Transverse colon (tissue), 4 donors: ENCODE measurements around the gene RNF25. TPM values are rescaled to one million over a fixed set of nuclear protein-coding genes. Genes with fewer than 3 reads are reported as not detected.

ENCODE experiments used
- DNase-seq: peaks from one replicate; pipeline ENCODE4 v3.0.0-alpha.2; 2019
- H3K27ac ChIP-seq, 4 donors: fragments of 200-600 bp; sonication (generic); 2 replicates each; pipeline ENCODE4 v1.5.1; 2016 to 2018; ENCODE audit warnings: inconsistent platforms in 4 of 4
- H3K27me3 ChIP-seq: fragments of 200-600 bp; sonication (generic); 2 replicates; pipeline ENCODE4 v1.5.1; 2017; ENCODE audit warnings: inconsistent platforms
- H3K36me3 ChIP-seq, 4 donors: fragments of 200-600 bp; sonication (generic); 2 replicates each; pipeline ENCODE4 v1.5.1; 2017 to 2019; ENCODE audit warnings: inconsistent platforms in 4 of 4
- H3K4me1 ChIP-seq, 4 donors: fragments of 200-600 bp; sonication (generic); 2 replicates each; pipeline ENCODE4 v1.5.1; 2017 to 2020; ENCODE audit warnings: inconsistent platforms in 4 of 4
- H3K4me3 ChIP-seq, 4 donors: fragments of 200-600 bp; sonication (generic); 1 replicate in 1 of 4; 2 replicates in 3 of 4; pipeline versions ENCODE4 v1.5.1 to v1.6.1; 2017 to 2019; ENCODE audit warnings: inconsistent platforms in 4 of 4
- H3K9me3 ChIP-seq, 2 donors: fragments of 200-600 bp; sonication (generic); 2 replicates each; pipeline ENCODE4 v1.5.1; 2017 to 2019; ENCODE audit warnings: inconsistent platforms in 2 of 2
- CTCF ChIP-seq, 5 experiments: fragments of 200-600 bp in 3 of 5; fragments of 450-650 bp in 2 of 5; sonication (generic) in 3 of 5; IDR thresholded peaks; 1 replicate in 2 of 5; 2 replicates in 3 of 5; pipeline ENCODE4 v1.5.1; 2016 to 2017; ENCODE audit warnings: antibody characterized with exemption in 5 of 5, inconsistent platforms in 3 of 5, mild to moderate bottlenecking in 2 of 5, moderate library complexity in 1 of 5
- EP300 ChIP-seq: sonication (generic); formaldehyde crosslinking; IDR thresholded peaks from one replicate; pipeline ENCODE4 v1.6.1; 2017; ENCODE audit warnings: antibody characterized with exemption, low read depth
- POLR2A ChIP-seq: fragments of 450-650 bp; IDR thresholded peaks from one replicate; pipeline ENCODE4 v1.6.1; 2016; ENCODE audit warnings: antibody characterized with exemption, mild to moderate bottlenecking, moderate library complexity
- POLR2AphosphoS5 ChIP-seq, 3 donors: sonication (generic); formaldehyde crosslinking; IDR thresholded peaks; one replicate each; pipeline ENCODE4 v1.6.1; 2016; ENCODE audit warnings: antibody characterized with exemption in 3 of 3
- WGBS, 2 donors: methylation state at CpG; one replicate each; pipeline ENCODE4 v1.1.5; 2018; ENCODE audit warnings: low coverage in 1 of 2; 5-methylcytosine and 5-hydroxymethylcytosine counted together
- in situ Hi-C, 4 donors: fragments of 200-750 bp; cut with MboI; loops; one replicate each; pipeline versions ENCODE4 v1.15.0 to v1.15.1; 2017; ENCODE audit warnings: low sequenced_read_pairs in 3 of 4, low pct_ligation_motif_present in 1 of 4, low pct_unique_long_range_greater_than_20kb in 1 of 4
- intact Hi-C: fragments of 100-400 bp; cut with DNase I; formaldehyde crosslinking; loops from one replicate; pipeline ENCODE4 v1.15.1; 2023; ENCODE audit warnings: low total_unique reads
- total RNA-seq, 4 donors: library from RNA; depleted of rRNA; stranded (reverse); fragments of >200 nt; gene quantifications; one replicate each; pipeline ENCODE4 v1.1.0, GENCODE V29; 2016

The RNF25 gene
- total RNA-seq, 4 donors from 2014 or later = 1.6 to 52.7 (median 12.7) TPM

DNA sequence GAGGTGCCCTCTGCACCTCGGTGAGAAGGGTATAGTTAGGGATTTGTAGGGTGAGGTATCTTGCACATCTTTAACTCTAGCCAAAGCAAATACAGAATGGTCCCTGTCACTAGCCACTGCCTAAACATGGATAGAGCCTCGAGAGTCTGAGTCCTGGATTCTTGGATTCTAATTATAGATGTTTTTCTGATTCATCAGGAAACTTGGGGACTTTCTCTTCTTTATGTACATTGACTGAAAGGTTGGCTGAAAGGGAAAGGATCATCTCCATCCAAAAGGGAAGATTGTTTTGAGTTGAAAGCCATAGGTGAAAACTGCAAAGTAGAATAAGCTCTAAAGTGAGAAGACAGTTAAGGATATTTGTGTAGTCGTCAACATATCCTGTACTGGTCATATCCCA, 8.3 kb upstream of the RNF25 start:
- H3K9me3 ChIP-seq = no peaks in the 10 kb centered on the region
- DNase-seq = no peak
- no peaks in the 10 kb centered on the region for H3K4me1 ChIP-seq
- no peaks in the 10 kb centered on the region for H3K27me3 ChIP-seq
- TF ChIP-seq POLR2A (no peak), EP300 (no peak), POLR2AphosphoS5 (IDR thresholded peaks at IDR 0.05) (no peak), CTCF (IDR thresholded peaks at IDR 0.05) (no peak)
- in situ Hi-C loops = no loop called here
- peaks cover 0 to 4% (median 0%) of the 10 kb centered on the region in 4 donors for H3K36me3 ChIP-seq
- intact Hi-C loops = no loop called here
- H3K4me3 ChIP-seq = no peak overlapping the region
- 84 to 92% methylated on average over 1 to 3 of the region's 3 CpGs for WGBS, 2 donors
- H3K27ac ChIP-seq = no peak overlapping the region

DNA sequence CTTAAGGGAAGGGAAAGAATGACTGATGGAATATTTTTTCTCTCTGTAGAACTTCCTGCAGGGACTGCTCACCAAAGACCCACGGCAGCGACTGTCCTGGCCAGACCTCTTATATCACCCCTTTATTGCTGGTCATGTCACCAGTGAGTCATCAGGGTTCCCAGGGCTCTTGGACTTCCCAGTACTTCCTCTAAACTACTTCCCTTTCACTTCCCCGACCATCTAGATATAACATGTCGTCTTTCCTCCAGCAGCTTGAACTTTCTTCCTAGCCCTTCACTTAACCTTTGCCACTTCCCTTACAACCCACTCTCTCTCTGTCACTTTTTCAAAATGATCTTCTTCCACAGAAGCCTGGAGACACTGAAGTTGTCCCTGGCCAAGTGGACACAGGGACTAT, 7.3 kb upstream of the RNF25 start:
- no peak for DNase-seq
- Histone ChIP-seq H3K36me3 (peaks cover 0 to 4% (median 0%) of the 10 kb centered on the region in 4 donors), H3K4me1 (no peaks in the 10 kb centered on the region), H3K4me3 (no peak overlapping the region), H3K27me3 (no peaks in the 10 kb centered on the region), H3K27ac (no peak overlapping the region), H3K9me3 (no peaks in the 10 kb centered on the region)
- 66% methylated on average over 4 of the region's 4 CpGs; no CpG with 5 or more reads in 1 of the 2 donors for WGBS, 2 donors
- in situ Hi-C loops = no loop called here
- intact Hi-C loops = no loop called here
- TF ChIP-seq POLR2A (no peak), EP300 (no peak), CTCF (IDR thresholded peaks at IDR 0.05) (no peak), POLR2AphosphoS5 (IDR thresholded peaks at IDR 0.05) (no peak)

DNA sequence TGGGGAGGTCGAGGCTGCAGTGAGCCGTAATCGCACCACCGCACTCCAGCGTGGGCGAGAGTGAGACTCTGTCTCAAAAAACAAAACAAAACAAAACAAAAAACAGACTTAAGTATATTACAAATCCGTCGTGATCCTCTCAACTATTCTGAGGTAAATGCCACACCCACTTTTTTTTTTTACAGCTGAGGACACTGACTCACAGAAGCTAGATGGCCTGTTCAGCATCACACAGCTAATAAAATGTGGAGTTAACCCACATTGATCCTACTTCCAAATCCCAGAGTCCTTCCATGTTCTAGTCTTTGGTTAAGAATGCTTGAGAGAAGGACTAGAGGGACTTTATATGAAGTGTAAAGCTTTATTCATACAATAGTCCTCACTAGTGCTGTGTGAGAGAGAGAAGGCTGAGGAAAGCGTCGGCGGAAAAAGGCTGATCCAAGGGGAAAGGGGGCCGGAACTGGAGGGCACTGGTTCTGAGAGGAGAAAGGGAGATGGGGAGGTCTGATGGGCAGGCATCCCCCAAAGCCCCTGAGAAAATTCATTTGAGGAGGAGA, 627 bp downstream of the RNF25 start:
- 40 to 53% methylated on average over 8 to 12 of the region's 12 CpGs for WGBS, 2 donors
- no peak for DNase-seq
- in situ Hi-C loops = no loop called here

DNA sequence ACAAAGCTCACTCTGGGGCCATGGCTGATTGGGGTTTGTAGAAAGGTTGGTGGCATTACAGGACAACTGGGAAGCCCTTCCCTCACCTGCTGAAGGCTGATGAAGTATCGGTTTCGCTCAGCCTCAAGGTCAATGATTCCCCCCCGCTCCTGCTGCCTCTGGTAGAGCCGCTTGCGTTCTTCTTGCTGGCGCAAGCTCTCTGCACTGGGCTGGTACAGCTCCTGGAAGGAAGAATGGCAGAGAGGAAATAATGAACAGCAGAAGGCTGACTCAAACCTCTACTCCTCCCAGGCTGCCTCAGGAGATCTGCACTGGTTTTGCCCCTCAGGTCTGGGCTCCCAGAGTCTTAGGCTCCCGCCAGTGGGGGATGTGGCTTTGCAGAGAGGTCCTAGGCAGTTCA, 7.1 kb downstream of the RNF25 start:
- WGBS, 2 donors = 94 to 96% methylated on average over 6 to 7 of the region's 7 CpGs
- Histone ChIP-seq H3K4me1 (peaks cover 6 to 9% (median 7%) of the 10 kb centered on the region in 4 donors), H3K36me3 (peaks cover 0 to 39% (median 20%) of the 10 kb centered on the region in 4 donors), H3K27me3 (no peaks in the 10 kb centered on the region), H3K27ac (no peak overlapping the region), H3K4me3 (no peak overlapping the region), H3K9me3 (no peaks in the 10 kb centered on the region)
- intact Hi-C loops = no loop called here
- TF ChIP-seq POLR2A (no peak), POLR2AphosphoS5 (IDR thresholded peaks at IDR 0.05) (no peak), EP300 (no peak), CTCF (IDR thresholded peaks at IDR 0.05) (no peak)
- no peak for DNase-seq
- in situ Hi-C loops = no loop called here

More for the DNA sequence above, 627 bp downstream of the RNF25 start:
- no peaks in the 10 kb centered on the region for H3K9me3 ChIP-seq
- H3K4me1 ChIP-seq = peaks cover 12 to 17% (median 16%) of the 10 kb centered on the region in 4 donors
- H3K27ac ChIP-seq = peak overlapping the region; percentile 73 to 84 (median 83)
- intact Hi-C loops = no loop called here
- no peaks in the 10 kb centered on the region for H3K27me3 ChIP-seq
- TF ChIP-seq POLR2AphosphoS5 (IDR thresholded peaks at IDR 0.05) (no peak), EP300 (no peak), POLR2A (no peak), CTCF (IDR thresholded peaks at IDR 0.05) (no peak)
- H3K4me3 ChIP-seq = peak overlapping the region; percentile 39 to 79 (median 72)
- H3K36me3 ChIP-seq = peaks cover 0 to 14% (median 2%) of the 10 kb centered on the region in 4 donors
